ENCODE data around the gene TPRG1.

TPRG1 gene

GRCh38 chr3:189260556-189261493 is 89.1 kb downstream of the TPRG1 start:
- Histone ChIP-seq H3K4me3 (no peak overlapping the region), H3K27ac (peak overlapping the region in 1 of 2 donors; percentile 37)
- peak; percentile 73 for DNase-seq (ENCODE audit: low spot score)
- no peak for TF ChIP-seq CTCF (IDR thresholded peaks at IDR 0.05)

DNA sequence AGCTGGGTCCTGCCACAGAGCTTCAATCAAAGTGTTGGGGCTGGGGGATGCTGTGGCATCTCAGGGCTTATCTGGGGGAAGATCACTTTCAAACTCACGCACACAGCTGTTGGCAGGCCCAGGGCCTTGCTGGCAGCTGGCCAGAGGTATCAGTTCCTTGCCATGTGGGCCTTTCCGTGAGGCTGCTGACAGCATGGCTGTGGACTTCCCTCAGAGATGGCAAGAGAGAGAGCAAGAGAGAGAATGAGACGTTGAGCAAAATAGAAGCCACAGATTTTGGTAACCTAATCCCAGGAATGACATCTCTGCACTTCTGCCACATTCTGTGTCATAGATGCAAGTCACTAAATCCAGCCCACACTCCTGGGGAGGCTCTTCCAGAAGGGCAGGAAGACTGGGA is 91.0 kb downstream of the TPRG1 start:
- H3K4me3 ChIP-seq: no peak overlapping the region
- DNase-seq (ENCODE audit: low spot score): no peak
- no peak overlapping the region for H3K27ac ChIP-seq
- no peak for TF ChIP-seq CTCF (IDR thresholded peaks at IDR 0.05)

- no peak overlapping the region for H3K27ac ChIP-seq
- H3K4me3 ChIP-seq: no peak overlapping the region
- no peak for TF ChIP-seq CTCF (IDR thresholded peaks at IDR 0.05)
- DNase-seq (ENCODE audit: low spot score): no peak
Observed at GRCh38 chr3:189267981-189268613, 96.3 kb downstream of the TPRG1 start.

GRCh38 chr3:189269365-189269764 is 97.6 kb downstream of the TPRG1 start:
- Histone ChIP-seq H3K27ac (no peak overlapping the region), H3K4me3 (no peak overlapping the region)
- no peak for TF ChIP-seq CTCF (IDR thresholded peaks at IDR 0.05)
- DNase-seq (ENCODE audit: low spot score): no peak

DNA sequence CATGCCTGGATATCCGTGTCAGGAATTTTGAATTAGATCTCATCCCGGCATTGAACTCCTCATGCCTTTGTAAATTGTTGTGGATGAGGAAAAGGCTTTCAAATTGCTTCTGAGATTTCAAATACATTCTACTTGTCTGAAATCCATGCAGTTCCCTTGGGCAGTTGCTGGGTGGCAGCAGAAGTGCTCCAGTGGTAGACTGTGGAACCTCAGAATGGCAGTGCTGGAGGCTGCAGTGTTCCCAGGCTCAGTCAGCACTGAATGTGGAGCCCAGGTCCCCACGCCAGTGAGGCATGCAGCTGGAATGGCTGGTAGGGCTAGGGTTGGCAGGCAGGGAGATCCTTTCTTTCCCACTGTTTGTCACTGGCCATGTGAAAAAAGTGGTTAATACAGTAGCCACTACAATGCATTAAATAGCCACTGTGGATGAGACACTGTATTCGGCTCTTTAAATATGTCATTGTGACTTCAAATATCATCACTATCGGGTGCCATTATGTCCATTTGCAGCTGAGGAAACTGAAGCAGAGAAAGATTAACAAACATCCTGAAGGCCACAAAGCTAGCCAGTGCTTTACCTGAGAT is 98.6 kb downstream of the TPRG1 start:
- peak; percentile 70 for DNase-seq (ENCODE audit: low spot score)
- no peak overlapping the region for H3K27ac ChIP-seq
- H3K4me3 ChIP-seq: no peak overlapping the region
- peak; percentile 11 for TF ChIP-seq CTCF (IDR thresholded peaks at IDR 0.05)

DNA sequence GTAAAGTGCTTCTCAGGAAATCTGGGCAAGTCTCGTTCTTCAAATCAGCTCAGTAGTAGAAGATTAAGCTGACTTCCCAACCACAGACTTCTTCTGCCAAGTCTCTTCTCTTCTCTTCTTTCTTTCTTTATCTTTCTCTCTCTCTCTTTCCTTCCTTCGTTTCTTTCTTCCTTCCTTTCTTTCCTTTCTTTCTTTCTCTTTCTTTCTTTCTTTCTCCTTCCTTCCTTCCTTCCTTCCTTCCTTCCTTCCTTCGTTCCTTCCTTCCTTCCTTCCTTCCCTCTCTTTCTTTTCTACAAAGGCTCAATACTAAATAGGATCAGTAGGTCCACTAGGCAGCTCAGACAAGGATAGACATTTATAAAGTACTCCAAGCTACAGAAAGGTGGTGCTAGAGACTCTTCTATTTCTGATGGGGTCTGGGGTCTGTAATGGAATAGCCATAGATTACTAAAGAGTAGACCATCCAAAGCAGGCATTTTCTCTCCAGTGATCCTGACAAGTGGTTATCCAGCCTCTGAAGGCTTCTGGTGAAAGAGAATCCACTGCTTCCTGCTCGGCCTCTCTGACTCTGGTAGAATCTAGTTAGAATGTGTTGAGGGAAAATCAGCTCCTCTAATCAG is 100.8 kb downstream of the TPRG1 start:
- TF ChIP-seq CTCF (IDR thresholded peaks at IDR 0.05): no peak
- no peak for DNase-seq (ENCODE audit: low spot score)
- Histone ChIP-seq H3K27ac (no peak overlapping the region), H3K4me3 (no peak overlapping the region)

All from coronary artery (tissue), 2 donors.